Measurements from ENCODE around the gene MARF1.
"Not testable (repeated sequence)": the region's sequence is repeated elsewhere in the genome, so short reads cannot be mapped to it uniquely, and the experiment has no call there.

The MARF1 gene

GRCh38 chr16:15654591-15654990 is 11.6 kb upstream of the MARF1 start:
- DNase-seq (ENCODE audit: low read depth, low spot score): no peak

GRCh38 chr16:15653227-15653626 is 10.3 kb upstream of the MARF1 start:
- DNase-seq (ENCODE audit: low read depth, low spot score): no peak

GRCh38 chr16:15652293-15653001 is 9.5 kb upstream of the MARF1 start:
- no peak for DNase-seq (ENCODE audit: low read depth, low spot score)

- DNase-seq (ENCODE audit: low read depth, low spot score): no peak
Measured at GRCh38 chr16:15650698-15651171, 7.8 kb upstream of the MARF1 start.

GRCh38 chr16:15650019-15650697 is 7.2 kb upstream of the MARF1 start, which contains the start of gene NDE1:
TSS of gene NDE1 (plus strand) at chr16:15650245. CDS start at chr16:15664779, 14,534 bp downstream.
- DNase-seq (ENCODE audit: low read depth, low spot score): no peak

- no peak for DNase-seq (ENCODE audit: low read depth, low spot score)
Measured at GRCh38 chr16:15649727-15650018, 6.7 kb upstream of the MARF1 start.

- DNase-seq (ENCODE audit: low read depth, low spot score): not testable (repeated sequence)
Measured at GRCh38 chr16:15649311-15649710, 6.4 kb upstream of the MARF1 start.

GRCh38 chr16:15648135-15648730 is 5.3 kb upstream of the MARF1 start:
- DNase-seq (ENCODE audit: low read depth, low spot score): no peak

- no peak for DNase-seq (ENCODE audit: low read depth, low spot score)
Measured at GRCh38 chr16:15647294-15648014, 4.5 kb upstream of the MARF1 start.

GRCh38 chr16:15646557-15647293 is 3.8 kb upstream of the MARF1 start:
- DNase-seq (ENCODE audit: low read depth, low spot score): not testable (repeated sequence)

- not testable (repeated sequence) for DNase-seq (ENCODE audit: low read depth, low spot score)
Measured at GRCh38 chr16:15644962-15645465, 2.1 kb upstream of the MARF1 start.

GRCh38 chr16:15644267-15644961 is 1.5 kb upstream of the MARF1 start:
- DNase-seq (ENCODE audit: low read depth, low spot score): no peak

- no peak for DNase-seq (ENCODE audit: low read depth, low spot score)
Measured at GRCh38 chr16:15643946-15644250, 944 bp upstream of the MARF1 start.

GRCh38 chr16:15642557-15643047 is 352 bp downstream of the MARF1 start:
- no peak for DNase-seq (ENCODE audit: low read depth, low spot score)

GRCh38 chr16:15641753-15642556 is 999 bp downstream of the MARF1 start:
- no peak for DNase-seq (ENCODE audit: low read depth, low spot score)

GRCh38 chr16:15640966-15641365 is 2.0 kb downstream of the MARF1 start:
- no peak for DNase-seq (ENCODE audit: low read depth, low spot score)

- DNase-seq (ENCODE audit: low read depth, low spot score): no peak
Measured at GRCh38 chr16:15639061-15639568, 3.8 kb downstream of the MARF1 start.

- DNase-seq (ENCODE audit: low read depth, low spot score): no peak
Measured at GRCh38 chr16:15636392-15636873, 6.5 kb downstream of the MARF1 start.

GRCh38 chr16:15635926-15636325 is 7.0 kb downstream of the MARF1 start:
- DNase-seq (ENCODE audit: low read depth, low spot score): no peak
